Mucosa of descending colon (tissue), 3 donors: ENCODE data around the gene COL23A1. TPM values are rescaled to one million over a fixed set of nuclear protein-coding genes. Genes with fewer than 3 reads are reported as not detected.

Experiments
- ATAC-seq: fragments of 200-7000 bp; cut with Tn5 transposase; one replicate; pipeline ENCODE4 v1.9.1; 2020; ENCODE audit warnings: mild to moderate bottlenecking, moderate library complexity
- DNase-seq, 3 donors: peaks; one replicate each; pipeline ENCODE4 v3.0.0-alpha.2; 2020
- H3K36me3 ChIP-seq: fragments of 200-600 bp; one replicate; pipeline ENCODE4 v1.8.0; 2021; ENCODE audit warnings: low read depth, mild to moderate bottlenecking
- H3K4me1 ChIP-seq: fragments of 200-600 bp; one replicate; pipeline ENCODE4 v1.8.0; 2021; ENCODE audit warnings: low read depth, mild to moderate bottlenecking
- H3K4me3 ChIP-seq: fragments of 200-600 bp; one replicate; pipeline ENCODE4 v1.8.0; 2021; ENCODE audit warnings: mild to moderate bottlenecking
- H3K9me3 ChIP-seq: fragments of 200-600 bp; one replicate; pipeline ENCODE4 v1.8.0; 2021; ENCODE audit warnings: mild to moderate bottlenecking
- CTCF ChIP-seq: fragments of 200-600 bp; IDR thresholded peaks from one replicate; pipeline ENCODE4 v1.8.0; 2022; ENCODE audit warnings: antibody characterized with exemption, mild to moderate bottlenecking
- intact Hi-C, 2 donors: fragments of 100-400 bp; cut with DNase I in 1 of 2; cut with micrococcal nuclease in 1 of 2; formaldehyde crosslinking; loops; one replicate each; pipeline versions ENCODE4 v1.11.0 to v1.11.1; 2022; cut with DNase I, micrococcal nuclease
- total RNA-seq, 3 donors: library from RNA; stranded (reverse); fragmentation: NEBNext Ultra II Directional in 2 of 3; extraction: Animal tissue kit (Norgen Biotek cat#: 25700) in 2 of 3; gene quantifications; one replicate each; pipeline versions ENCODE4 v1.2.1 to v1.2.4, GENCODE V29; 2021 to 2023
- donor health status: DM: no; HTN: no; CAD: no; lungs with moderate emphysema.
- donor health status: DM: no; HTN: no; CAD: no.
- donor health status: DM: no; HTN: yes; CAD: no.

Gene COL23A1
- total RNA-seq, 3 donors from 2014 or later = 0.17 to 2.7 (median 0.43) TPM

- ATAC-seq = no peak
- no peak for DNase-seq
- intact Hi-C loops = no loop called here
- Histone ChIP-seq H3K36me3 (no peaks in the 10 kb centered on the region), H3K4me1 (no peaks in the 10 kb centered on the region), H3K9me3 (no peaks in the 10 kb centered on the region), H3K4me3 (no peak overlapping the region)
- no peak for TF ChIP-seq CTCF
These were observed 43.5 kb downstream of the COL23A1 start for GRCh38 chr5:178546675-178547033.

GRCh38 chr5:178545941-178546674 is 44.1 kb downstream of the COL23A1 start:
- Histone ChIP-seq H3K36me3 (no peaks in the 10 kb centered on the region), H3K4me1 (no peaks in the 10 kb centered on the region), H3K4me3 (no peak overlapping the region), H3K9me3 (no peaks in the 10 kb centered on the region)
- TF ChIP-seq CTCF = no peak
- intact Hi-C loops = no loop called here
- no peak for ATAC-seq
- DNase-seq = no peak

GRCh38 chr5:178545176-178545575 is 45.0 kb downstream of the COL23A1 start:
- intact Hi-C loops = no loop called here
- Histone ChIP-seq H3K9me3 (no peaks in the 10 kb centered on the region), H3K36me3 (no peaks in the 10 kb centered on the region), H3K4me3 (no peak overlapping the region), H3K4me1 (no peaks in the 10 kb centered on the region)
- ATAC-seq (no peak), DNase-seq (no peak)
- TF ChIP-seq CTCF = no peak

- no peaks in the 10 kb centered on the region for H3K9me3 ChIP-seq
- ATAC-seq (no peak), DNase-seq (no peak)
- no peak for TF ChIP-seq CTCF
- H3K4me1 ChIP-seq = no peaks in the 10 kb centered on the region
- H3K4me3 ChIP-seq = no peak overlapping the region
- no peaks in the 10 kb centered on the region for H3K36me3 ChIP-seq
- intact Hi-C loops = no loop called here
These were observed 45.9 kb downstream of the COL23A1 start for GRCh38 chr5:178544166-178544834.

GRCh38 chr5:178542455-178542854 is 47.7 kb downstream of the COL23A1 start:
- ATAC-seq (no peak), DNase-seq (no peak)
- Histone ChIP-seq H3K36me3 (no peaks in the 10 kb centered on the region), H3K9me3 (no peaks in the 10 kb centered on the region), H3K4me3 (no peak overlapping the region), H3K4me1 (no peaks in the 10 kb centered on the region)
- TF ChIP-seq CTCF = no peak
- intact Hi-C loops = no loop called here
